Endothelial cell of umbilical vein (primary cell): ENCODE measurements around the gene LGALS12.

Experiments used
- FOS ChIP-seq: IDR thresholded peaks from 2 replicates; pipeline ENCODE4 v1.6.1; 2011; ENCODE audit warnings: mild to moderate bottlenecking, low read length, moderate library complexity, borderline replicate concordance; ENCODE audit not compliant: insufficient read depth
- JUN ChIP-seq: IDR thresholded peaks from 2 replicates; pipeline ENCODE4 v1.6.1; 2011; ENCODE audit warnings: borderline replicate concordance, low read depth; ENCODE audit not compliant: insufficient read length, insufficient read depth
- POLR2AphosphoS5 ChIP-seq: IDR thresholded peaks from 2 replicates; pipeline ENCODE4 v1.6.1; 2012; ENCODE audit warnings: low read depth, mild to moderate bottlenecking, control low read depth, low read length, moderate library complexity; ENCODE audit not compliant: insufficient read depth
- TF ChIP-seq, protein P1 (sequence below), 2 donors: IDR thresholded peaks; 1 replicate in 1 of 2; 2 replicates in 1 of 2; pipeline ENCODE4 v1.5.1; 2011; ENCODE audit warnings: low read length in 2 of 2, mild to moderate bottlenecking in 2 of 2, moderate library complexity in 2 of 2, control low read depth in 1 of 2, inconsistent platforms in 1 of 2, low read depth in 1 of 2; ENCODE audit not compliant: insufficient read depth in 1 of 2; ENCODE audit errors: extremely low read depth in 1 of 2

DNA sequence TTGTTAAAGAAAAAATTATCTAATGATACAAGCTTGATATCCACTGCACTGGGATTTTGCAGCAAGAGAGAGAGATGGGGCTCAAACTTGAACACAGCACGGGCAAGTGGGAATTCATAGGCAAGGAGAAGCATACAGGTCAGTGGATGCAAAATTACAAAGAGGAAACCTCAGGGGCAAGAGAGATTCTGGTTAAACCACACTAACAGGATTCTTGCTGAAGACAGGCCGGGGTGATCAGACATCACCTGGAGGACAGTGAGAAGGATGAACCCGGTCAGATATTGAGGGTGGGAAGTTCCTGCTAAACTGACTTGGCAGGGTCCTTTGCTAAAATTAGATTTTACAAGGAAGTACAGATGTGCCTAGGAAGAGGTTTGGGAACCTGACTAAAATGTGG is 28.2 kb downstream of the LGALS12 start:
- TF ChIP-seq POLR2AphosphoS5 (no peak), FOS (no peak), JUN (no peak)
- TF ChIP-seq, protein P1, sequence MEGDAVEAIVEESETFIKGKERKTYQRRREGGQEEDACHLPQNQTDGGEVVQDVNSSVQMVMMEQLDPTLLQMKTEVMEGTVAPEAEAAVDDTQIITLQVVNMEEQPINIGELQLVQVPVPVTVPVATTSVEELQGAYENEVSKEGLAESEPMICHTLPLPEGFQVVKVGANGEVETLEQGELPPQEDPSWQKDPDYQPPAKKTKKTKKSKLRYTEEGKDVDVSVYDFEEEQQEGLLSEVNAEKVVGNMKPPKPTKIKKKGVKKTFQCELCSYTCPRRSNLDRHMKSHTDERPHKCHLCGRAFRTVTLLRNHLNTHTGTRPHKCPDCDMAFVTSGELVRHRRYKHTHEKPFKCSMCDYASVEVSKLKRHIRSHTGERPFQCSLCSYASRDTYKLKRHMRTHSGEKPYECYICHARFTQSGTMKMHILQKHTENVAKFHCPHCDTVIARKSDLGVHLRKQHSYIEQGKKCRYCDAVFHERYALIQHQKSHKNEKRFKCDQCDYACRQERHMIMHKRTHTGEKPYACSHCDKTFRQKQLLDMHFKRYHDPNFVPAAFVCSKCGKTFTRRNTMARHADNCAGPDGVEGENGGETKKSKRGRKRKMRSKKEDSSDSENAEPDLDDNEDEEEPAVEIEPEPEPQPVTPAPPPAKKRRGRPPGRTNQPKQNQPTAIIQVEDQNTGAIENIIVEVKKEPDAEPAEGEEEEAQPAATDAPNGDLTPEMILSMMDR (IDR thresholded peaks at IDR 0.05; ENCODE audit: extremely low read depth in 1 of 2, insufficient read depth in 1 of 2, low read depth in 1 of 2, low read length in 2 of 2), result no peak
